GM12878 (cell line): ENCODE measurements around the gene B3GNT9. TPM values are rescaled to one million over a fixed set of nuclear protein-coding genes. Genes with fewer than 3 reads are reported as not detected.

ENCODE experiments used
- ATAC-seq: fragments of 200-7000 bp; cut with Tn5 transposase; 3 replicates; pipeline ENCODE4 v1.9.1; 2020; ENCODE audit warnings: mild to moderate bottlenecking, moderate library complexity
- BruUV-seq: library from RNA; stranded (reverse); fragments of 400-500 nt; replicated peaks from 2 replicates; lab custom pipeline; 2021; lab: Mats Ljungman, UMichigan
- CTCF ChIA-PET: fragments of 300-600 bp; sonication (Branson Sonifier 250); formaldehyde crosslinking; extraction: SDS; loops from one replicate; lab custom pipeline; 2021; ENCODE audit warnings: inconsistent platforms; lab: Yijun Ruan, JAX
- POLR2A ChIA-PET: fragments of 350-600 bp; formaldehyde crosslinking; extraction: SDS; loops from one replicate; lab custom pipeline; 2021; ENCODE audit warnings: inconsistent platforms; lab: Charles Lee
- RAD21 ChIA-PET: fragments of 300-600 bp; sonication (Branson Sonifier 250); formaldehyde crosslinking; loops from one replicate; lab custom pipeline; 2023; ENCODE audit warnings: antibody characterized with exemption; ENCODE audit not compliant: unreplicated experiment; lab: Charles Lee
- SMC1A ChIA-PET: fragments of 300-600 bp; sonication (Branson Sonifier 250); formaldehyde crosslinking; loops from one replicate; lab custom pipeline; 2023; ENCODE audit not compliant: unreplicated experiment, uncharacterized antibody; lab: Charles Lee
- DNase-seq: peaks from one replicate; pipeline ENCODE4 v3.0.0-alpha.2; 2011; ENCODE audit warnings: low read depth, low spot score
- FAIRE-seq: peaks from 3 replicates; lab custom pipeline; 2011; peaks lifted over from hg19 to GRCh38; lab: Jason Lieb, UNC
- H2AFZ ChIP-seq: 2 replicates; pipeline ENCODE4 v1.6.0; 2011; ENCODE audit warnings: low read depth, low read length, control low read depth; ENCODE audit not compliant: control insufficient read depth
- H3K27ac ChIP-seq: 2 replicates; pipeline ENCODE4 v1.5.1; 2011; ENCODE audit warnings: control low read depth; ENCODE audit not compliant: control insufficient read depth, insufficient read depth
- H3K27me3 ChIP-seq, 2 experiments: replicated peaks in 1 of 2; 2 replicates each; pipeline versions ENCODE4 v1.6.0 to v1.6.1; 2011; ENCODE audit warnings: low read length in 1 of 2; ENCODE audit not compliant: control insufficient read depth in 2 of 2, insufficient read depth in 2 of 2
- H3K36me3 ChIP-seq, 2 experiments: 2 replicates each; pipeline ENCODE4 v1.5.1; 2011; ENCODE audit warnings: low read length in 1 of 2; ENCODE audit not compliant: control insufficient read depth in 2 of 2, insufficient read depth in 2 of 2
- H3K4me1 ChIP-seq: 2 replicates; pipeline ENCODE4 v1.6.1; 2011; ENCODE audit warnings: mild to moderate bottlenecking, low read length, moderate library complexity, mixed read lengths; ENCODE audit not compliant: control insufficient read depth, insufficient read depth
- H3K4me2 ChIP-seq: 2 replicates; pipeline ENCODE4 v1.6.0; 2011; ENCODE audit warnings: control low read depth; ENCODE audit not compliant: control insufficient read depth, insufficient read depth
- H3K4me3 ChIP-seq: fragments of 200-600 bp; sonication (generic); 2 replicates; pipeline ENCODE4 v1.5.1; 2016
- H3K79me2 ChIP-seq: 2 replicates; pipeline ENCODE4 v1.6.0; 2011; ENCODE audit warnings: low read length; ENCODE audit not compliant: control insufficient read depth, insufficient read depth
- H3K9ac ChIP-seq: 2 replicates; pipeline ENCODE4 v1.8.0; 2011; ENCODE audit warnings: low read length, control low read depth, mixed read lengths; ENCODE audit not compliant: control insufficient read depth, insufficient read depth
- H3K9me3 ChIP-seq: replicated peaks from 3 replicates; pipeline ENCODE4 v1.5.1; 2011; ENCODE audit warnings: mild to moderate bottlenecking, low read length; ENCODE audit not compliant: control insufficient read depth, insufficient read depth
- H4K20me1 ChIP-seq: 2 replicates; pipeline ENCODE4 v1.6.0; 2011; ENCODE audit not compliant: control insufficient read depth, insufficient read depth
- BACH1 ChIP-seq: fragments of 450-650 bp; IDR thresholded peaks from 2 replicates; pipeline ENCODE4 v1.6.1; 2017; ENCODE audit warnings: mild to moderate bottlenecking, borderline replicate concordance
- BHLHE40 ChIP-seq, 2 experiments: fragments of 450-650 bp in 1 of 2; IDR thresholded peaks; 2 replicates each; pipeline ENCODE4 v1.6.1; 2011 to 2017; ENCODE audit warnings: low read depth in 2 of 2, borderline replicate concordance in 1 of 2, improper control_type of control experiment in 1 of 2, low read length in 1 of 2, mild to moderate bottlenecking in 1 of 2
- EGR1 ChIP-seq, 2 experiments: IDR thresholded peaks; 1 replicate in 1 of 2; 2 replicates in 1 of 2; pipeline ENCODE4 v1.6.1; 2011 to 2012; ENCODE audit warnings: low read depth in 2 of 2, low read length in 2 of 2, borderline replicate concordance in 1 of 2, mild to moderate bottlenecking in 1 of 2, moderate library complexity in 1 of 2
- IKZF1 ChIP-seq: fragments of 450-650 bp; conservative IDR thresholded peaks from 2 replicates; pipeline ENCODE4 v1.6.1; 2017; ENCODE audit warnings: antibody characterized with exemption, mild to moderate bottlenecking
- LARP7 ChIP-seq: fragments of 450-650 bp; IDR thresholded peaks from 2 replicates; pipeline ENCODE4 v1.6.1; 2017; ENCODE audit warnings: mild to moderate bottlenecking
- MEF2A ChIP-seq: IDR thresholded peaks from 2 replicates; pipeline ENCODE4 v1.6.1; 2011; ENCODE audit warnings: low read depth, mild to moderate bottlenecking, low read length, moderate library complexity; ENCODE audit not compliant: insufficient read depth
- POLR2AphosphoS2 ChIP-seq: IDR thresholded peaks from 2 replicates; pipeline ENCODE4 v1.6.1; 2011; ENCODE audit warnings: low read depth, mild to moderate bottlenecking, low read length, improper control_type of control experiment, moderate library complexity
- TCF3 ChIP-seq: IDR thresholded peaks from 2 replicates; pipeline ENCODE4 v1.6.1; 2012; ENCODE audit warnings: low read depth, mild to moderate bottlenecking, low read length, borderline replicate concordance; ENCODE audit not compliant: insufficient read depth
- ZNF687 ChIP-seq: fragments of 450-650 bp; IDR thresholded peaks from 2 replicates; pipeline ENCODE4 v1.6.1; 2017; ENCODE audit warnings: mild to moderate bottlenecking, moderate library complexity
- WGBS: methylation state at CpG from one replicate; pipeline ENCODE4 v1.1.6; 2016; ENCODE audit warnings: low lambda C conversion rate; ENCODE audit not compliant: insufficient replicate concordance, insufficient coverage; ENCODE audit errors: missing lambda C conversion rate; 5-methylcytosine and 5-hydroxymethylcytosine counted together
- in situ Hi-C: fragments of 300-500 bp; cut with MboI; formaldehyde crosslinking; loops from 9 replicates; pipeline ENCODE4 v1.14.3; 2018; ENCODE audit warnings: mixed read lengths
- intact Hi-C: fragments of 100-400 bp; cut with micrococcal nuclease; formaldehyde crosslinking; loops from one replicate; pipeline ENCODE4 v1.14.2; 2022; ENCODE audit not compliant: unreplicated experiment
- polyA plus RNA-seq, 11 experiments: library from polyadenylated mRNA; depleted of rRNA in 4 of 11; unstranded in 6 of 11; stranded (reverse) in 5 of 11; fragments of >200 nt; fragmentation: Nextera tagmentation in 4 of 11; fragmentation: Illumina TruSeq in 1 of 11; extraction: Ambion mirVana in 4 of 11; extraction: Trizol in 1 of 11; gene quantifications; 1 replicate in 1 of 11; 2 replicates in 10 of 11; pipeline versions ENCODE4 v1.2.1 to v1.2.3, GENCODE V29; 2011 to 2016; ENCODE audit warnings: inconsistent platforms in 2 of 11, missing spikeins in 2 of 11, low read depth in 1 of 11
- total RNA-seq, 4 experiments: library from RNA; depleted of rRNA in 3 of 4; stranded (reverse); fragments of >200 nt in 3 of 4; fragmentation: Illumina TruSeq in 1 of 4; extraction: Trizol in 1 of 4; gene quantifications; 2 replicates each; pipeline versions ENCODE4 v1.2.1 to v1.2.3, GENCODE V29; 2013 to 2021

The B3GNT9 gene
- total and polyA plus RNA-seq, 10 of the 15 experiments (the other 5 are each of a cell fraction or from before 2014, with no cell fraction given) = 0.08 to 5.0 (median 1.9) TPM

GRCh38 chr16:67177743-67178699 lies 27.2 kb upstream of the B3GNT9 start:
- RAD21 ChIA-PET = interaction anchor here (1.1 kb wide), 1 partner anchor 15 kb away, joined by 3 read pairs; no protein-coding TSS in a partner anchor
- WGBS = 13% methylated on average over 48 of the region's 73 CpGs
- no TSS peak for BruUV-seq
- Histone ChIP-seq H2AFZ (peak overlapping the region; percentile 29; the same call in 1 of the 2 replicates), H3K27me3 (no peaks in the 10 kb centered on the region), H3K27ac (no peak overlapping the region), H3K79me2 (peaks cover 2% of the 10 kb centered on the region), H3K4me1 (peaks cover 28% of the 10 kb centered on the region), H3K36me3 (no peaks in the 10 kb centered on the region), H3K9me3 (no peaks in the 10 kb centered on the region), H3K9ac (no peak overlapping the region), H3K4me3 (peak overlapping the region; percentile 55; the same call in 1 of the 2 replicates), H4K20me1 (no peaks in the 10 kb centered on the region; the same call in 1 of the 2 replicates), H3K4me2 (peak overlapping the region; percentile 97)
- ATAC-seq = peak; percentile 43
- CTCF ChIA-PET = interaction anchor here (1.6 to 5.3 kb wide), 3 partner anchors 18 to 160 kb away, joined by 7 to 36 read pairs (median 8); partner anchors contain the start of genes FBXL8 and TRADD
- no peak for FAIRE-seq
- intact Hi-C loops = no loop called here
- in situ Hi-C loops = no loop called here
- no peak for DNase-seq
- POLR2A ChIA-PET = interaction anchor here (0.6 to 10.9 kb wide), 3 partner anchors 11 to 149 kb away, joined by 3 to 137 read pairs (median 3); partner anchors contain the start of genes FBXL8, HSF4 and TRADD
- SMC1A ChIA-PET = interaction anchor here (2.1 kb wide), 1 partner anchor 15 kb away, joined by 10 read pairs; no protein-coding TSS in a partner anchor
- TF ChIP-seq LARP7 (no peak), MEF2A (no peak), EGR1 (IDR thresholded peaks at IDR 0.05; ENCODE audit: borderline replicate concordance in 1 of 2, low read depth in 2 of 2, low read length in 2 of 2) (peak in 1 of 2 experiments; percentile 49; a peak in 1 of 3 replicates), BHLHE40 (IDR thresholded peaks at IDR 0.05; ENCODE audit: borderline replicate concordance in 1 of 2, low read depth in 2 of 2, low read length in 1 of 2) (peak in 1 of 2 experiments; percentile 35; a peak in 1 of 4 replicates), ZNF687 (no peak), POLR2AphosphoS2 (peak; percentile 41; the same call in 1 of the 2 replicates), IKZF1 (peak; percentile 28), TCF3 (0 out of 2 replicates have a peak, but pooled peaks have one; percentile 44), BACH1 (peak; percentile 44; the same call in 1 of the 2 replicates)
